Activated T-cell treated with anti-CD3 and anti-CD28 coated beads, Interleukin-2, amount 50 U/mL, for 1 hour (primary cell): ENCODE measurements around the gene LRRC8C.

Experiments used
- DNase-seq: peaks from one replicate; pipeline ENCODE4 v3.0.0-alpha.2; 2020

The LRRC8C gene

DNA sequence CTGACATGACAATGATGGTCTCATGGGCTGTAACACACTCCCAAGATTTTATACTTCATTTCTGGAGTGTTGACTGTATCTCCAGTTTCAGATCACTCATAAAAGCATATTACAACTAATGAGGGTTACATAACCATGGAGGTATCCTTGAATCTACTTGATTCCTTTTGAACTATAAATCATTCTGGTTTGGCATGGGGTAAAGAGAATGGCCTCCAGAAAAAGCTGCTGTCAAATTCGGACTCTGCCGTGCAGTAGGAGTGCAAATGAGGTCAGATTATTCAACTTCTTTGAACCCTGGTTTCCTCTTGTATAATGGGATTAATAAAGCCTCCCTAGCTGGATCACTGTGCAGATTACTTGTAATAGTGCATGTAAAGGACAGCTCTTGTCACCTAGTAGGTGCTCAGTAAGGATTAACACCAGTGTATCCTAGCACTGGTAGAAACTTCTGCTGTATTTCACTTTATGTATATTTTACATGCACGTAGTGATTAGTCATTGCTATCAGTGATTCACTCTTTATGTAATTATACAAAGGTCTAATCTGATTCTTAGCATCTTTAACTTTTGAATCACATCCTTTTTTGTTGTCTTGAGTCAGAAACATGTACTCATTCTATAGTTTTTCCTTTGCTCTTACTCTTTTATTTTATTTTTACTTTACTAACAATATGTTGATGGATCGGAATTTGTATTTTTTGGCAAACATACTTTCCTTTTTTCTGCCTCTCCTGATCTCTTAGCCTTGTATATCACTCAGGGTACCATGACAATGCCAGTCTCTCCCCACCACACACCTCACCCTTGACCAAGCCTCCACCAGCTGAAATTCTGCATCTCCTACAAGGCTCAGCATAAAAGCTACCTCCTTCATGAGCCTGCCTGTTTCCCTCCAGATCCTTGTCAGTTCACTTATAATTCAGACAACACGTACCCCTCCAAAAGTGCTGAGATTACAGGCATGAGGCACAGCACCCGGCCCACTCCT lies 3.2 kb downstream of the LRRC8C start:
- DNase-seq: no peak

DNA sequence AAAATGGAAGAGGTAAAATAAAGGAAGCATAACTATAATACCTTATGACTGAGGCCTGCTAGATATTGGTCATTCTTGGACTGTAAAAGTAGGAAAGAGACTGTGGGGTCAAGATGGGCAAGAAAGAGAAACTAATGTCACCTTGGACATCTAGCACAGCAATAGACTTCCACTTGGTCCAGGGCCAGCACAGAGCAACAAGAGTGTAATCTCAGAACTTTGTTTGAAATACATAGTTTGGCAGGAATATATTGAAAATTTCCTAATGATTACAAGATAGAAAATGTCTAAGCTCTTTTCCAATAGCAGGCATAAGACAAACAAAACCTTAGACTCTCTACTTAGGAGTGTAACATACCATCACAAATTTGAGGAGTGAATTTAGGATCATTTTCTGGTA lies 4.6 kb downstream of the LRRC8C start:
- no peak for DNase-seq

DNA sequence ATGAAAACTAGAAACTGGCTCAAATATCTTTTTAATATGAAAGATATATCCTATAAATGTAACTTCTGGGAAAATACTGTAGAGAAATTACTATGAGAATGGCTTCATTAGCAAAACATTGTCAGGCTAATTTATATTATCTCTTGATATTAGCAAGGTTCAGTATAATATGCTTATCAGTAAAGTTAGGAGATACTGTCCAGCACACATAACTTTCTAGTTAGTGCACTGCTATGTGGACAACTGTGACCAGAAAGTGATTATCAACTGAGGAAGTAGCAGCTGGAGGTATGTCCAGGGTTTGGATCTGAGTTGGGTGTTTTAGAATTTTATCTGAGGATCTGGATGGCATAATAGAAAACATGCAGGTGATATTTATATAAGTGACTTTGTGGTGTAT lies 7.5 kb downstream of the LRRC8C start:
- DNase-seq: no peak

DNA sequence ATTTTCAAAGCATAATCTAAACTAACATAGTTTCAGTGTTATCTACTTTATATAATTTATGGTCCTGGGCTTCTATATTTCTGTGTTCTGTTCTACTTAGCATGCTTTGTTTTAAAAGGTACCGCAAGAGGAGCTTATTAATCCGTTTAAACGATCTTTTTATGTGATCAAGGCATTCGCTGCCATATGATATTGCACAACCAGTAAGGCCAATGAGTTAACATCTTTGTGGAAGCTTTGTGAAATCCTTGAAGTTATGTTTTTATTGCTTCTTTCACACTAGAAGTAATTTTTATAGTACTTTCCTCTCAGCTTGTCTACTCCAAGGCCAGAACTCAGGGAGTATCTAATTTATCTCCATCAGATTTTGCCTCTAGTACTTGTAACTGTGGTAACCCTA lies 8.9 kb downstream of the LRRC8C start:
- DNase-seq: no peak

DNA sequence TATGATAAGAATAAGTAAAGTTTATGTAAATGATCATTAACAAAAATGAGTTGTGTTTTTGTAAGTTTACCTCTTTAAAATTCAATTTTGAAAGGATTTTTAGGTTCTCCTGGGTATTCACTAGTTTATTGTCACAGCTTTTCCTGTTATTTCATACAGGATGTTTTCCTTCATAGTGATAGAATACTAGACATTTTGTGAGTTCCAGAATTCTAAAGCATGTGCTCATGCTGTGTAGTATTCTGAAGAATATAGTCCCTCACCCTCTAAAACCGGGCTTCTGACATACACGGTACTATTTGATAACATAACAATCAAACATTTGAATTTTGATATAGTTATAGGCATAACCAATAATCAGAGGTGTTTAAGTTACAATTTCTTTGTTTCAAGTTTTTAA lies 10.7 kb downstream of the LRRC8C start:
- no peak for DNase-seq

DNA sequence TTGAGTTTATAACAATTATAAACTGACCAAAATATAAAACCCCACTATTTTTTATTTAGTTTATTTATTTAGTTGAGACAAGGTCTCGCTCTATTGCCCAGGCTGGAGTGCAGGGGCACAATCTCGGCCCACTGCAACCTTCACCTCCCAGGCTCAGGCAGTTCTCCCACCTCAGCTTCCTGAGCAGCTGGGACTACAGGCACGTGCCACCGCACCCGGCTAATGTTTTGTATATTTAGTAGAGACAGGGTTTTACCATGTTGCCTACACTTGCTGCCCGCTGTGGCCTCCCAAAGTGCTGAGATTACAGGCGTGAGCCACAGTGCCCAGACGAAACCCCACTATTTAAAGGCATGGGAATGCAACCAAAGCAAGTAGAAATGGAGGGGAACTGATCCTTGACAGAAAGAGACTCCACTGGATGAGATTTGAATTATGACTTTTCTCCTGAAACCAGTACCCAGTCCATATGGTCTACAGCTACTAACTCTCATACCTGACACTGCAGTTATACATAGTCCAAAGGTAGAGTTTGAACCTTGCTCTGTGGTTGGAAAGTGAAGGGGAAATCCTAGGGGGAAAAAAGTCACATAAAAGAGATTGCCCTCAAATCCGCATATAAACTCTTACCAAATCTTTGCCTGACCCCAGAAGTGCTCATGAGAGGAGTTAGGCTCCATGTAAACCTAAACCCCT lies 11.3 kb downstream of the LRRC8C start:
- DNase-seq: no peak

DNA sequence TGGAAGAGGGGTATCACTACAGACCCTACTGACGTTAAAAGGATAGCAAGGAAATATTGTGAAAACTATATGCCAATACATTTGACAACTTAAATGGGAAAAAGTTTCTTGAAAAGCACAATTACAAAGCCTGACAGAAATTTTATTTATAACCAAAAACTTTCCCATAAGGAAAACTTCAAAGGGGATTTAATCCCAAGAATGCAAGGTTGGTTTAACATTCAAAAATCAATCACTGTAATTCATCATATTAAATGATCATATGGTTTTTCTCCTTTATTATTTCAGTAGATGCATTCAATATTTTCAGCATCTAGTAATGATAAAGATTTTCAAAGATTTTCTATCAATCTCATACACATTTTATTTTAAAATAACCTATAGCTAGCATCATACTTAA lies 13.3 kb downstream of the LRRC8C start:
- DNase-seq: no peak

DNA sequence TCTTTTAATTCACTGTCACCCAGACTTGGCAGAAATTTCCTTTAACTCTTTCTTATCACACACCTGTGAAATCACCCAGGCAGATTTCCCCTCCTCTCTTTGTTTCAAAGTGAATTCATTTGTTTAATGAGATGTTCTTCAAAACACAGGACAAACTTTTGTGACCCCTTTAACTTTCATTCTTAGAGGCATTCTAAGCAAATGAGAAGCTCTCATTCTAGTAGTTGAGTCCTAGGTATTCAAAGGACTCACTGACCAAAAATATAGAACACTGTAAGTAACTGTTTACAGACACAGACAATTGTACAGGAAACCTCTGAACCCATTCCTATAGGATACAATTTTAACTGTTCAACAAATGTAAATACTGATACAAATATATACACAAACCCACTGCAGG lies 16.9 kb downstream of the LRRC8C start:
- no peak for DNase-seq

DNA sequence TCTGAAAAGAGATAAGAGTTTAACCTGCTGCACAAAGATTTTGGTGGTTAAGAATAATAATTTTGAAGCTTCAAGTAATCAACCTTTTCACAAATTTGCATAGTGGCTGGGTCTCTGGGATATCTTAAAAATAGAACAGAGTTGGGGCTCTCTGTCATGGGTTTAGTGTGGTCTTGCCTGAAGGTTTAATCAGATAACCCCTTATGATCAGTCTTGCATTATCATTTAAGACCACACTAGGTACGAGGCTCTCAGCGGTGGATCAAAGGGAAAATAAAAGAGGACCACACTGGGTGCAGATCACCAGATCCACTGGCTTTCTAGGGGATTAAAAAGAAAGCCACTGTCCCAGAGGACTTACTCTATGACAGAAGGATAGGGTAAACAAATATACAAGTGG lies 19.5 kb downstream of the LRRC8C start:
- DNase-seq: no peak

DNA sequence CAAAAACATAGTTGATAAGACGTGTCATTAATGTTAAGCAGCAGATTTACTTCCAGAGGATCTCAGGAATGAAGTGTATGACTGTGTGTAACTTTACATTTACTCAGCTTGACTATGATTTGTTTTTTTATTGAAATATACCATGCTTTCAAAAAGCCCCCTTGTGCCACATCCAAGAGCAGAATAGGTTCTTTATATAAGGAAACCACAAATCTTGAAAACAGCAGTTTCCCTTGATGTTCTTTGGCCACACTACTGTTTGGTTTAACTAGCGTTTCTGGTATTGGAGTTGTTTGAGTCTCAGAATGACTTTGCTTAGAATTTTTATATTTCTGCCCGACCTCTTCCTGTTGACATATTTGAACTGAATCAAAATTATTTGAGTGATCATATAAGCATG lies 25.0 kb downstream of the LRRC8C start:
- no peak for DNase-seq

DNA sequence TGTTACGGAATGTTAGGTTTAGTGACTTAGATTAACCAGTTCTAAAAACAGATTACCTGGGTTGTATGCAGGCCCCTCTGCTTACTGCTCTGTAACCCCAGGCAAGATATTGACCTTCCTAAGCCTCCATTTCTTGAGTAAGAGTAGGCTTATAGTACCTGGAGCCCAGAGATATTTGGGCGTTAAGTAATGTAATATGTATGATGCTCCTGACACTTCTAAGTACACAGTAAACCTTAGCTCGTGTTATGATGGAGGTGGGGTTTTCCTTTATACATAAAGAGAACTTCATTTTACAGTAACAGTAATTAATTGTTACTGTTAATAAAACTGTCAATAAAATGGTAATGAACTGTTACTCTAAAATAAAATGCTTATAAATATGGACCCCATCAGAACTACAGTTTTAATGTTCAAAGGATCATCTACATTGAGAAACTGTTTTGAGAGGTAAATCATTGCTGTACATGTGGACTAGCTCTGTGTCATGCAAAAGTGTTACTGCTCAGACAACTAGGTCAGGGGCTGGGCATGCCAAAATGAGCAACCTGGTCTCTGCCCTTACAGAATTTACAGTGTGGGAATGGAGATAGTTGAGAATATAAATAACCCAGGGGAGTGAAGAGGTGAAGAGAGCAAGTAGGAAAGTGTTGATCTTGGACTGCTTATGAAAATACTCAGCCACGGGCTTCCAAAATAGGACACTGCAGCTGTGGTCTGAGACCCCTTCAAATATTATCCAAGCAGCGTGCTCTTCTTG lies 26.6 kb downstream of the LRRC8C start:
- no peak for DNase-seq

DNA sequence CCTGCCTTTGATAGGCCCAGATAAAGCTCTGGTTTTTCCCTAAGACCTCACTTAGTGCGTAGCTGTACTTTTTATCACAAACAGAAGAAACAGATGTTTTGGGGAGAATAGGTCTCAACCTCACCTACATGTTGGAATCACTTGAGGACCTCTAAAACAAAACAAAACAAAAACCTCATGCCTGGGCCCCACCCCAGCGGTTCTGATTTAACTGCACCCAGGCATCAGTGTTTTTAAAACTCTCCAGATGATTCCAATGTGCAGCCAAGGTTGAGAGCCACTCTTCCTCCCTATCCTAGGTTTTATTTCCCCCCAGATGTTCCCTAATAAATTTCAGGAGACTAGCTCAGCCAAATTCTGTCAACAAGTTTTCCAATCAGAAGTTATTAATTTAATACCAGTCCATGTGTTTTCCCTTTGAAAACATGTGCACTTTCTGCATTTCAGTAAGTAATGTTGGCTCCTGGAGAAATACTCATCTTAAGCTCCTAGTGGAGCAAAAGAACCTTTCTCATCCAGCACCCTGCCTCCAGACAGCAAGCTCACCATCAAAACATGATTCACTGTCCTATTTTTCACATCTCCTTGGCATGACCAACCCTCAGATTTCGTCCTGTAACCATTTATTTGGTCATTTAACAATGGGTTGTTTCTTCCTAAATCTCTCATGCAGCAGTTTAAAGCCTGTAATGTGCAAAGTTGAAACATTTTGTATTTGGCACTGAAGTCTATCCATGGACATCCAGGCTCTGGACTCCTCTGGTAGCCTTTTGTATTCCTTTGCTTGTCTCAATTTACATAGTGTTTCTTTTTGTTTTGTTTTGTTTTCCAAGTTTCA lies 27.5 kb downstream of the LRRC8C start:
- DNase-seq: no peak

DNA sequence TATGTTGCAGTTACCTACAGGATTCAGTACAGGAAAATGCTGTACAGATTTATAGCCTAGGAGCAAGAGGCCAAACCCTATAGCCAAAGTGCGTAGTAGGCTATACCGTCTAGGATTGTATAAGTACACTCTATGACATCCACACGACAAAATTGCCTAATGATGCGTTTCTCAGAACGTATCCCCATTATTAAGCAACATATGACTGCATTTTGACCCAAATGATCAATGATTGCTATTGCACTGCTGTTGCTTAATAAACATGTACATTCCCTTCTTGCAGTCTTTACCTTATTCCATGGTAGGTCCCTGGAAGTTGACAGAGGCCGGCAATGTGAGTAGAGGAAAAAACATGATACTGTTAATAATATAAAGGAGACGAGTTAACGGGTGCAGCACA lies 33.0 kb downstream of the LRRC8C start:
- DNase-seq: no peak

DNA sequence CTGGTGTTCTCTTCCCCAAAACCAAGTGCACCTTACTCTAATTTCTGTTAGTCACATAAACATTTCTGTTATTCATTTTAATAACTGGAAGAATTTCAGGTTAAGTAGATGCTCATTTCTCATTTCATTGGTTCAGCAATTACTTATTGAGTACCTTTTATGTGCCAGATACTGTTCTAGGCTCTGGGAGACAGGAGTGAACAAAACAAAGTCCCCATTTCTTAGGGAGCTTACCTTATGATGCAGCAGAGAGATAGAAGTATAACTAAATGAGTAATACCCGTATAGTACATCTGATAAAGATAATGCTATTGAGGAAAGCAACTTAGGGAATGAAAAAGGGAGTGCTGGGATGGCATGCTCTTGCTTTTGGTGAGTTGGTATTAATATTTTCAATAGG lies 33.7 kb downstream of the LRRC8C start:
- no peak for DNase-seq

DNA sequence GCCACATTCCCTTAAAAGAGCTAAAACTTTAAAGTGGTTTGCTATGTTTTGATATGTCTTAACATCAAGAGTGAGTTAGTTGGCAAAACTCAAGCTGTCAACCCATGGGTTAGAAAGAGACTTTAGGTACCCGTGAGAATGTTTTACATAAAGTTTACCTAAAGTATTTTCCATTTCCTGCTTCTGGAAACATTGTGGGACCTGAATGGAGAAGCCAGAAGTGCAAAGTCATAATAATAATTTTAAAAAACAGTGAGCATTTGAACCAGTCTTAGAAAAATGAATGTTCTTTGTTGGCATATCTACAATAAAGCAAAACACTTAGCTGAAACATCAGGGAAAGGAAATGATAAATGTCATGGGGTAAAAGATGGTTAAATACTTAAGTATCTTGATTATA lies 34.8 kb downstream of the LRRC8C start:
- DNase-seq: no peak

DNA sequence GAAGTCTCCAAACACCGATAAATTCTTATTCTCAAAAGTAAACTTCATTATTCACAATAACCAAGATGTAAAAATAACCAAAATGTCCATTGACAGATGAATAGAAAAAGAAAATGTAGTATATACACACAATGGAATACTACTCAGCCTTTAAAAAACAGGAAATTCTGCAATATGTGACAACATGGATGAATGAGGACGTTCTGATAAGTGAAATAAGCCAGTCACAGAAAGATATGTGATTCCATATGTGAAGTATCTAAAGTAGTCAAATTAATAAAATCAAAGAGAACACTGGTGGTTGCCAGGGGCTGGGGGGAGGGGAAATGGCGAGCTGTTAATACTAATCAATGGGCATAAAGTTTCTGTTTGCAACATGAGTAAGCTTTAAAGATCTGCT lies 36.0 kb downstream of the LRRC8C start:
- DNase-seq: no peak

DNA sequence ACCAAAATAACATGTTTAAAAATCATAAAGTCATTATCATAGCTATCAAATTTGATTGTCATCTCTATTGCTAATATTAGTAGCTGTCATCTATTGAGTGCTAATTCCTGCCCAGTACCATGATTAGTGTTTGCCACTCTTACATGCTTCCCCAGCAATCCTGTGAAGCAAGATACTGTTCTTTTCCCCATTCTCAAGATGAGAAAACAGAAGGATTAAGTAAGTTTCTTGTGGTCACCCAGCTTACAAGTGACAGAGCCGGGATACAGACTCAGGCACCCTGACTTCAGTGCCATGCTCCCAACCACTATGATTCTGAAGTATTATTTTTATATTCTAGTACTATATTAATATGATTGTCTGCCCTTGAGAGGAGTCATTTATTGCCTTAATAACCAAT lies 36.5 kb downstream of the LRRC8C start:
- no peak for DNase-seq

DNA sequence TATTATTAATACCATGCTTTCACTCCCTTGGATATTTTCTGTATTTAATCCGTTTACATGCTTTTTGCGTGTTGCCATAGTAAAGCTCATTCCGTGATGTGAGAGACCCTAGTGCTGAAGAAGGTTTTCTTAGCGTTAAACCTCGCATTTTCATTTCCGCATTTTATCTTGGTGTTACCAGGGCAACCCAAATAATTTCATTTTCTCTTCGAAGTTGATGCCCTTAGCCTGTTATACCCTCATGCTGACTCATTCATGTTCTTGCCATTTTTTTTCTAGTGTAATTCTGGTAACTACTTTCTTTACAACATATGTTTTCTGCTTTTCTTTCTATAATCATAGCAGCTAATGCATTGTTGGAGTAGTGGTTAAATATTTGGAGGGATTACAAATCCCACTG lies 37.2 kb downstream of the LRRC8C start:
- no peak for DNase-seq

DNA sequence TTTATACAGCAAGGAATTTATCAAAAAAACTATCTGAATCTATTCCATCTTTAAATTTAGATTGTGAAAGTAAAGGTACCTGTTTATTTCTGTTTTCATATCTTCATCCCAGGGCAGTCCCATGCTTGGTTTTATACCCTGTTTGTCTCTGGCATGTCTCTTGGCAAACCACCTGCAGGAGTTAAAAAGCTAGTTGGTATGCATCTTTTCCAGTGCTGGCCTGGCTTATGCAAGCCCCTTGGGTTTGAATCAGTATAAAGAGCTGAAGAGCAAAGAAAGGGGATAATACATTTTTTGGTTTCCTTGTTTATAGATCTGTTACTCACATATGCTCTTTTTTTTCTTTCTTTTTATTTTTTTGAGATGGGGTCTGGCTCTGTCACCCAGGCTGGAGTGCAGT lies 37.8 kb downstream of the LRRC8C start:
- no peak for DNase-seq

DNA sequence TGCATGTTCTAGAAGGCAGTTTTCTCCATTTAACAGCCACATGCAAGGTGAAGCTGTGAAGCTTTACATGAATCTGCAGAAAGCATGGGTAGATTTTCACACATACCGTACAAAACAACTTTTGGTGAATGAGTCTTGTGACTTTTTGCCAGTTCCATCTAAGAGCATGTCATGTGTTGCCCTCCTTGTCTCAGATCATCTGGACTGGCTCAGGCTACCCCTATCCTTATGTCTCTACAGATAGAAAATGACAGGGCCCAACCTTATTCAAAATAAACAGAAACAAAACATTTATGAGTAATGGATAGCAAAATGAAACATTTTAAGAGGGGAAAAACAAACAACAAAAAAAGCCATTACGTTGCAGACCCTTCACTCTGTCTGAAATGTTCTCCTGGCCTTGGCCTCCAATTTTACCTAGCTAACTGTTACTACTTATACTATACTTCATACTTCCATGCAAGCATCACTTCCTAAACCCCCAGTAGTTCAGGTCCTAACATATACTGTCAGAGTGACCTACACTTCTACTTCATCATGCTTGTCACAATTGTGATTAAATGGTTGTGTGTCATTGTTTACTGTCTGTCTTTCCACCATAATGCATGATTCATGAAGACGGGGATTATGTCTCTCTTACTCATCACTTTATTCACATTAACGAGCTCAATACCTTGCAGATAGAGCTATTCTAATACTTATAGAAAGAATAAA lies 39.0 kb downstream of the LRRC8C start:
- DNase-seq: no peak

DNA sequence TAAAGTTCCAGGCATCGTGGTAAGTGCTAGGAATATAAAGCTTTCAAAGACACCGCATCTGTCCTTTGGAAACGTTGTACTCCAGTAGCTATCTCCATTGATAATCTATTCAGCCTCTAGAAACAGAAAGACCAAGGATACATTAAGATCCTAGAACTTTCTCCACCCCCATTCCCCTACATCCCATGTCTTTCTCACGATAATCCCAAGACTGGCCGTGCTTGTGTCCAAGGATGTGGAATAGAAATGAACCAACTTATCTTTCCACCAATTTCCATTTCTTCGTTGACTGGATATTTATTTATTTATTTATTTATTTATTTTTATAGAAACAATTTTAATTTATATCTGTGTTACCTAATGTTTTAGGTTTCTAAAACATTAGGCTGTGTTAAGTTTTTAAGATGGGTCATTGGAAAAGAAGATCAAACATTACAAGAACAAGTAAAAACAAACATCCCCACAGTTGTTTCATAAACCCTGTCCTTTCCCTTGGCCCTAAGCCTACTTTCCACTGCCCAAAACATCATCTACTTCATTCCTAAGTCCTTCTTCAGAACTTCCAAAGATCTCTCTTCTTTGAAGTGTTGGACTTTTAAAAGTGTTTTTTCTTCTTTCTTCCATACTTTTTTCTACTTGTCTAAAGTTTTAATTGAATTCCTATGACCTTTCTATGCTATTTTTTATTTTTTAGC lies 39.7 kb downstream of the LRRC8C start:
- DNase-seq: no peak
